Measurements from ENCODE around the gene TRIM54.
"Not testable (repeated sequence)": the region's sequence is repeated elsewhere in the genome, so short reads cannot be mapped to it uniquely, and the experiment has no call there.

Gene TRIM54

DNA sequence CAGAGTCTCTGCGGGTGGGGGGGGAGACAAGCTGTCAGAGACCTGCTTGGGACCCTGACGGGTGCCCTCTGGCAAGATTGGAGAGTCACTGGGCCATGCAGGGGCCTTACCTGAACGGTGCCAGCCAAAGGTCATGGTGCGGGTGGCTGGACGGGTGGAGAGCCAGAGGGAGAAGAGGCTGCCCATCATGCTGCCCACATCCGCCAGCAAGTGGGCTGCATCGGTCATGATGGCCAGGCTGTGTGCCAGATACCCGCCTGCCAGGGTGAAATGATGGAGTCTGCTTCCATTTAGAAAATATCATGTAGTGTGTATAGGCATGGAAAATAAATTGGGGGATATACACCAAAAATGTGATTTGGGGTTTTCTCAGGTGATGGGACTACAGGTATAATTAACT is 24.2 kb upstream of the TRIM54 start:
- DNase-seq (ENCODE audit: low spot score) = no peak

DNA sequence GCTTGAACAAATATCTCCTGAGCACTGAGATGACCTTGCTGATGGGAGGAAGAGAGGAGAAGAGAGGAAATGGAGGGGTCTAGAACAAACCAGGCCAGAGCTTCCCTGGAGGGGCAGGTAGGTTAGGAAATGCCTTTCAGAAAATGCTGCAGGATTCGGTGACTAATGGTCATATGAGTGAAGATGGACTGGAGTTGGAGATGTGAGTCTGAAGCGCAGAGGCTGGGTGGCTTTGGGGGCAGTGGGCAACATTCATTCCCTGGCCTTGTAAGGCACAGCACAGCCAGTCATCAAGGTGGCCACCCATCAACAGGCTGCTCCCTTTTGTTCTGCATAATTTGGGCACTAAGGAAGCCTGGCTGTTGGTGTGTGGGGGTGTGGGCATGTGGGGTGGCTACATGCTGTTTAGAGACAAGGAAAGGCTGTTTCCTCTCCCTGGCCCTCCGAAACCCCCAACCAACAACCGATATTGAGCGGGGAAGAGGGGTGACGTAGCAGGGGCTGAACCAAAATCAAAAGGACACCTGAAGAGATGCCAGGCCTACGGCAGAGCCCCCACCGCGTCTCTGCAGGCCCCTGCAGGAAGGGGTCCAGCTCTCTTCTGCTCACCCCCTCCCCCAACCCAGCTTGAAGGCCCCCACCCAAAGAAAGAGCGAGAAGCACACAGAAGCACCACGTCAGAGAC is 20.8 kb upstream of the TRIM54 start:
- DNase-seq (ENCODE audit: low spot score) = no peak

DNA sequence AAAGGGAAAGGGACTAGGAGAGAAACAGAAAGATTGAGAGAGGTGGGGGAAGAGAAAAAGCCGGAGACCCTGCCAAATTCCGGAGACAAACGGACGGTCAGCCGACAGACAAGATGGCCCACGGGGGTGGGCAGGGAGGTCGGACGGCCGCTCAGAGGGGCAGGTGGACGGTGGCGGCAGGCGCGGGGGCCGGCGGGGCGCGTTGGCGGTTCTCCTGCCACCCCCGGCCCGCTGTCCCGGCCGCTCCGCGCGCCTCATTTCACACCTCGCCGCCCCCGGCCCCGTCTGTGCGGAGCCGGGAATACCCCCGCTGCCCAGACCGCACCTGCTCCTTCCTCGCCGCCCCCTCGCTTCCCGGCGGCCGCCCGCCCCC is 20.3 kb upstream of the TRIM54 start:
- DNase-seq (ENCODE audit: low spot score) = no peak

DNA sequence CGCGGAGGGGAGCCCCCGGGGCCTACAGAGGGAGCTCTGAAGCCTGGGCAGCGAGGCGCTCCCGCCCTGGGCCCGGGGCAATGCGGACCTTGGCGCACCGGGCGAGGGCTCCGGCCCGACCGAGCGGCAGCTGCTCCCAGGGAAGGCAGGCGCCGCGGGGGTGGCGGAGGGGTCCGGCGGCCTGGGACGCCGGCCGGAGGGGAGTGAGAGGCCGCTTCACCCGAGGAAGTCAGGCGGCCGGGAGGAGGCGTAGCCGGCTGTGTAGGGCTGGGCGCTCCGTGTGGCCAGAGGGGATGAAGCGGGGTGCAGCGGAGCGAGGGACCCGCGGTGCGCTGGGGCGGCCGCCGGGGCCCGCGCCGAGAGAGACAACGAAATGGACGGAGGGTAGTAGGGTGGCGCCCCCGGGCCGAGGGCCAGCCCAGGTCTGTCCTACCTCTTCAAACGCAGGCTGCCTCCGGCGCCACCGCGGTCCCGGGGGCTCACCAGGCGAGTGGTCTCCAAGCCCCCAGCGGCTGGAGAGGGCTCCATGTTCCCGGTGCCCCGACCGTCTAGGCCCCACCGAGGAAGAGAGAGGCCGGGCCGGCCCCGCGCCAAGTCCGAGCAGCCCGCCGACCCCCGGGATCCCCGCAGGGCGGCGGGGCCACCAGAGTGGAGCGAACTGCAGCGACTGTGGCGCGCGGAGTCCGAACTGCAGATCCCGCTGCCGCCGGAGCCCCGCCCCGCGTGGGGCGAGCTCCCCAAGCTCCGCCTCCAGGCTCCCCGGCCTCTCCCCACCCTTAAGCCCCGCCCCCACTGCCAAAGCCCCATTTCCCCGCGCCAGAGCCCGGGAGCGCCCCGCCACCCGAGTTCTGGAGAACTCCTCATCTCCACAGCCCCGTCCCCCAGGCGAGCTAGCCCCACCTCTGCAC is 19.6 kb upstream of the TRIM54 start, which contains the start of gene SLC30A3:
TSS of gene SLC30A3 (minus strand) at position 669 of the 908 bp plus-strand sequence. CDS start at position 528, 141 bp downstream.
- DNase-seq (ENCODE audit: low spot score) = no peak

DNA sequence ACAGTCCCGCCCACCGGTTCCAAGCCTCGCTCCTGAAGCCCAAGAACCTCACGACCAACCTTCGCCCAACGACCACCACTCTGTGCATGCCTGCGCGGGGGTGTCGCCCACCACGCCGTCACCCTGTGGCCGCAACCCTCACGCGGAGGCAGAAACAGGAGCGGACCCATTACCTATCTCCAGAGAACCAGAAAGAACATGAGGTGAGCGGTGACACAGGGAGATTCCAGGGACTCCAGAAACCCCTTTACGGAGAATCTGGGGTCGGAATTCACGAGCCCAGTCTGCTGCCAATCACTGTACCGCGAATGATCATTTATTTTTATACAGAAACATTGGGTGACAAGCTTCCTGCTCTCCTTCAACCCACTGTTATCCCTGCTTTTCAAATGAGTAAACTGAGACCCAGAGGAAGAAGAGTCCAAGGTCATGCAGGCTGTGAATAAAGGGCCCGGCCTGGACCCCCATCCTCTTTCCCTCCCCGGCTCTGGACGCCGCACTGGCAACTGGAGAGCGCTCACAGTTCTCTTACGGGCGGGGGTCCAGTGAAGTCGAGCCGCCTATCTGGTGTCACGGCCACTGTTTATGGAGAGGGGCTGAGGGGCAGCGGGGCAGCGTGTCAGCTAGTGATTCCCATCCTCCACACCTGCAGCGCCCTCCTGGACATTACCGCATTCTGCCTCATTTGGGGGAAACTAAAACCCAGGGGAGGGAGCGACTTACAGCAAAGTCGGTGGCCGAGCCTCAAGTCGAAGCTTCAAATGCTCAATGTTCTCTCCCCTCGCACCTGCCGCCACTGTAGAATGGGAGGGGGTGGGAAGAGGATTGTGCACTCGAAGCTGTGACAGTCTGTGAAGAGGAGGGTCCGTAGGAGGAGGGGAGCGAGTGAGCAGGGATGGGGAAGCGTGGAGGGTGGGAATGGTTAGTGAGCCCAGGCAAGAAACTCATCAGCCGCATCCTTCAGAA is 18.7 kb upstream of the TRIM54 start:
- DNase-seq (ENCODE audit: low spot score) = no peak

DNA sequence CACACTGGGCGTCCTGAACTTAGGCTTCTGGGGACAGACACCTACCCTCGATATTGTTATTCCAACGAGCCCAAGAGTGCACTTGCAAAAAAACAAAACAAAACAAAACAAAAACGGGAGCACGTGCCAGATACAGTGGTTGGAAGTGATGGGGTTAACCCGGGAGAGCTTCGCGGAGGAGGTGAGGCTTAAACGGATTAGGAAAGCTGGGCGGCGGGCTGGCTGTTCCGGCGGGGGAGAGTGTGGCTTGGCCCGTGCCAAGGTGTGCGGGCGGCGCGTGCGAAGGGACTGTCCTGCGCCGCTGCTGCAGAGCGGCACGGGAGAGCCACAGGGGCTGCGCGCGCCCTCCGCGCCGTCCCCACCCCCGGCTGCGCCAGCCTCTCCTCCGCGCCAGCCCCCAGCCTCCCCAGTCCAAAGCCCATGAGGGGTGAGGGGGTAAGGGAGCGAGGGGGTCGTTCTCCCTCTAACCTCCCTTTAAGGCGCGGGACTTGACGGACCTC is 17.9 kb upstream of the TRIM54 start:
- no peak for DNase-seq (ENCODE audit: low spot score)

DNA sequence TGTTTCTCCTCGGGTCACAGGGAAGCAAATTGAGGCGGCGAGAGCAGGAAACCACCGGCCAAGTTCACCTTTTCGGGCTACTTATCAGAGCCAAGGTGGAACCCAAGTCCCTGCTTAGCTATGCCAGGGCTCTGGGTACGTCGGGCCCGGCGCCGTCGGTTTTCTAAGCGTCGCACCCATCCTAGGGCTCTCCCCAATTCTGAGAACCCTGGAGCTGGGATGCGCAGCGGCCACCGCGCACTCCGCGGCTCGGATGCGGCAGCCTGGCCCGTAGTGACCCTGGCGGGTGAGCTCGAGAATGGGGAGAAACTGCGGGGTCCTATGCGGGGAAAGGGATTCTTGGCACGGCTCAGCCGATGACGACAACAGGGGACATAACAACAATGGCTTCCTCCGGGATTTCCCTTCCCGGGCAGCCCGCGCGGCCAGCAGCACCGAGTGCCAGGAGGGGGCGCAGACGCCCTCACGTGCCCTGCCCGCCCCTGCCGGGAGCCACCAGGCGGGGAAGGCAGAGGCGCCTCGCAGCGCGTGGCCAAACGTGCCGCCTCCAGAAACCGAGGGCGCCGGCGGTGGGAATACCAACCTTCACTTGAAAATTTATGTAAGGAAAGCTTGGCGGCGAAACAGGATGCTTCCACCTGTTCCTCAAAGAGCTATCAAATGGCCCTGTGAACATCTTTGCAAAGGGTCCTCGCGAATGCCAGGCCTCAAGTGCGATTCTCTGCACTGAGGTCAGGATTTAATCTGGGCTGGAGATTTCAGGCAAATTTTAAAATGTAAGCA is 17.3 kb upstream of the TRIM54 start:
- peak; percentile 26 for DNase-seq (ENCODE audit: low spot score)

DNA sequence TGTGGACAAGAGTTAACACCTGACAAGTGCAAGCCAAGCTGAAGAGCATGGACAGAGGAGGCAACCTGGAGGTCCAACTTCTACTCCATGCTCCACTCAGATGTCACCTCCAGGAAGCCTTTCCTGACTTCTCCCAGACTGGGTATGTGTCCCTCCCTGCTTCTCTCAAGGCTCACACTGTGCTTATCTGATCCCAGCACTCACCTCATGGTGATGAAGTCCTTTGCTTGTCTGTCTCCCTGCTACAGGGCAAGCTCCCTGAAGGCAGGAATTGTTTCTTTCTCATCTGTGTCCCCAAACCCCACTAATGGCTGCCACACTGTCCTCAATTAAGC is 16.7 kb upstream of the TRIM54 start:
- no peak for DNase-seq (ENCODE audit: low spot score)

DNA sequence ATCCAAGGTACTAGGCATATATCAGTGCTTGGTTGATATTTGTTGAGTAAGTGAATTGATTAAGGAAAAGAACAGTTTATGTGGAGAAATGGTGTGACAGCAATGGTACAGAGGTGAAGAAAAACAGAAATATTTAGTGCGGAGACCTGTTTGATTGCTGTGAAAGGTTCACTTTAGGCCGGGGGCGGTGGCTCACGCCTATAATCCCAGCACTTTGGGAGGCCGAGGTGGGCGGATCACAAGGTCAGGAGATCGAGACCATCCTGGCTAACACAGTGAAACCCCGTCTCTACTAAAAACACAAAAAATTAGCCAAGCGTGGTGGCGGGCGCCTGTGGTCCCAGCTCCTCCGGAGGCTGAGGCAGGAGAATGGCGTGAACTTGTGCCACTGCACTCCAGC is 13.9 kb upstream of the TRIM54 start:
- DNase-seq (ENCODE audit: low spot score) = not testable (repeated sequence)

DNA sequence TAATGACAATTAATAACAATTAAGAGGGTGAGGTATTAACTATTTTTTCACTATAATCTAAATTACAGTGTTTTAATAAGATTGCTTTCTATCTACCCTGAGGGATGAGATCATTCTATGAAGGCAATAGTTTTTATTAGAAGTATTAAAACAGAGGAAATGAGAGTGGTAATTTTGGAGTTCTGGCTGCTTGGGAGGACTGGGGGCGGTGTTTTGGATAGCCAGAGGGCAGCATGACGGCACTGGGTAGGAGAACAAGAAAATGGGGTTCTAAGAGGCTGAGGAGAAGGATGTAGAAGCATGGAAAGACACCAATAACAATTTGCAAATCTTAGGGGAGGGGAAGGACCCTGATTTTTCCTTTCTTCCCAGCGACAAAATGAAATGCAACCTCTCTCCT is 12.1 kb upstream of the TRIM54 start:
- no peak for DNase-seq (ENCODE audit: low spot score)

DNA sequence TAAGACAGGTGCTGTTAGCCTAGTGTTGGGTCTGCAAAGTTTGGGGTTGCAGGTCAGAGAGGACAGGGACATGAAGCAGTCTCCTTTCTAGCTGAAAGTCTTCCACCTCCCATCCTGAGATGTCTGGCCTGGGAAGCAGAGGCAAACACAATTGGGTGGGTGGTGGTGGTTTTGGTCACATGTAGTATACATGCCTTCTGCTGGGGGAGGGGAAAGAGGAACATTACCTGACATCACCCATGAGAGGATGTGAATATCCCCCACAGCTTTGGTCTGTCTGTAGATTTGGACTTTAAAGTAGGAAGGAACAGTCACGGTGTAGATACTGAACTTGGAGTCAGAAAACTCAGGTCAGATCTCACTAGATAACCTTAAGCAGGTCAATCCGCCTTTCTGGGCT is 11.6 kb upstream of the TRIM54 start:
- DNase-seq (ENCODE audit: low spot score) = no peak

DNA sequence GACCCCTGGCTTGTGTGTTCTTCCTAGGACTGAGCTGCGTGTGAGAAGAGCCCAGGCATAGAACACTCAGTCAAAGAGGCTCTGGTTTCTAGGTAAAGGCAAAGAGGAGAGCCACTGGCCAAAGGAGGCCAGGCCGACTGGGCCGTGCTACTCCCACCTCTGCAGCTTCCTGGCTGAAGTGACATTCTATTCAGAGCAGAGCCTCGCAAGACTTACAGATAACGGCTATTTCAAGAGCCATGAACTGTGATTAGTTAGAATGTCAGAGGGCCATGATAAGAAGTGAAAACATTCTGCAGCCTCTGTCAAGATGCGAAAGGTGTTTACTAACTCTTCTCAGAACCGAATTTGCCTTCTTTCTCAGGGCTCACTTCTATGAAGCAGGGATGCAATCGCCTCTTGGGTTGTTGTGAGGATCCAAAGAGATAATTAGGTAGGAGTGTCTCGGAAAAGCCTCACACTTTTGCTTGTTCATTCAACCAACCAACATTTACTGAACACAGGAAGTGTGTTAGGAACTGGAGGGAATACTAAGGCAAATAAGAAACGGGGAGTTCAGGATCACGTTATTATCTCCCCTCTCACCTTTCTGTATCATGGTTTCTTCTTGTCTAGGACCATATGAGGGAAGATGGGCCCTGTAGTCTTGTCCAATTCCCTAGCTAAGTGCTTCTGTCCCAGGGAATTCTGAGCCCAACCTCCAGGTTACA is 10.4 kb upstream of the TRIM54 start:
- no peak for DNase-seq (ENCODE audit: low spot score)

DNA sequence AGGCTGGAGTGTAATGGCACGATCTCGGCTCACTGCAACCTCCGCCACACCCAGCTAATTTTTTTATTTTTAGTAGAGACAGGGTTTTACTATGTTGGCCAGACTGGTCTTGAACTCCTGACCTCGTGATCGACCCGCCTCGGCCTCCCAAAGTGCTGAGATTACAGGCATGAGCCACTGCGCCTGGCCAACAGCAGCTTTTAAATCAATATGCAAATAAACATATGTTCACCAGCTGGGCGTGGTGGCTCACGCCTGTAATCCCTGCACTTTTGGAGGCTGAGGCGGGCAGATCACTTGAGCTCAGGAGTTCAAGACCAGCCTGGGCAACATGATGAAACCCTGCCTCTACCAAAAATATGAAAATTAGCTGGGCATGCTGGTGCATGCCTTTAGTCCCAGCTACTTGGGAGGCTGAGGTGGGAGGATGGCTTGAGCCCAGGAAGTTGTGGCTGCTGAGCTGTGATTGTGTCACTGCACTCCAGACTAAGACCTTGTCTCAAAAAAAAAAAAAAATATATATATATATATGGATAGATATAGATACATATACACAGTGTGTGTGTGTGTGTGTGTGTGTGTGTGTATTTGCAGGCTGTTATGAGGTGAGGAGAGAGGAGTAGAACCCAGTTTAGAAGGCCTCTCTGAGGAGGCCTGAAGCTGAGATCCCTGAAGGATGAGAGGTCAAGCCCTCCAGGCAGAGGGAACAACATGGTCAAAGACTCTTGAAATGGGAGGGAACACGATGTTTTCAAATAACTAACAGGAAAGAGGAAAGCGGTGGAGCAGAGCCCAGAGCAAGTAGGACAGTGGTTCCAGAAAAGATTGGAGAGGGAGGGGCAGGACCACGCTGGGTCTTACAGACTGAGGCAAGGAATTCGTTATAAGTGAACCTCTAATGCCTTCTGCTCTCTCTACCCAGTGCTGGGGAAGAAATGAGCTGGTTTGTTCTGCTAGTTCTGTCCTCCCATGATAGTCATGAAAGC is 9.4 kb upstream of the TRIM54 start:
- not testable (repeated sequence) for DNase-seq (ENCODE audit: low spot score)

DNA sequence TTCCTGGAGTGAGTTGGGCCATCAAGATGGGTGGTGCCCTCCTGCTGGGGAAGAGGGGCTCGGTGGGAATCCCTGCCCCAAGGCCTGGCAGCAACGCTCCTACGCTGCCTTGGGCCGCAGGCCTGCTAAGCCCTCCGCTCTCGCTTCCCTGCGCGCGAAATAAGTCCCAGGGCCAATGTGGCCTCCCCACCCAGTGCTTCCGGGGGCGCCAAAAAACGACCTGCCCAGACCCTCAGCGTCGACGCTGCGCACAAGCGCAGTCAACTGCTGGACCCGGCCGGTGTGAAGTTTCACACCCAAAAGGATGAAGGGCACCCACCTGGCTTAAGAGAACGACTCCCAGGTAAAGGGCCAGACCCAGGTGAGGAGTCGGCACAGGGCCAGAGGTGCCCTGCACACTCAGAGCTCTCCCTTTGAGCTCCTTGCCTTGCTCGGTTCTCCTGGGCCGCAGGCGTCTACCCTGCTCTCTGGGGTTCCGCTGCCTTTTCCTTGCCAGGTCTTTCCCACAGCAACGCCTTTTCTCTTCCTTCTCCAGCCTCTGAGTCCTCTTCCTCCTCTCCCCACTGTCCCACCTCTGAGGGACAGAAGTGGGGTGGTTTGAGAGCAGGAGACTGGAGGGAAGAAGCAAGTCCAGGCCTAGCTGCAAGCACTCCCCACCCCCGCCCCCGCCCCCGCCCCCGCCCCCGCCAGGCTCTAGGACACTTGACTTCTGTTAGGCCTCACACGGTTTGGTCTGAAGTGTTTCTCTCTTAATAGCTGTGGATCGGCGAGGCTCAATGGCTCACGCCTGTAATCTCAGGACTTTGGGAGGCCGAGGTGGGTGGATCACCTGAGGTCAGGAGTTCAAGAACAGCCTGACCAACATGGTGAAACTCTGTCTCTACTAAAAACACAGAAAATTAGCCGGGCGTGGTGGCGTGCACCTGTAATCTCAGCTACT is 6.7 kb upstream of the TRIM54 start, which contains the start of gene DNAJC5G:
TSS of gene DNAJC5G (plus strand) at position 223 of the 940 bp plus-strand sequence. CDS start 1,296 bp downstream, outside the sequence.
- no peak for DNase-seq (ENCODE audit: low spot score)

DNA sequence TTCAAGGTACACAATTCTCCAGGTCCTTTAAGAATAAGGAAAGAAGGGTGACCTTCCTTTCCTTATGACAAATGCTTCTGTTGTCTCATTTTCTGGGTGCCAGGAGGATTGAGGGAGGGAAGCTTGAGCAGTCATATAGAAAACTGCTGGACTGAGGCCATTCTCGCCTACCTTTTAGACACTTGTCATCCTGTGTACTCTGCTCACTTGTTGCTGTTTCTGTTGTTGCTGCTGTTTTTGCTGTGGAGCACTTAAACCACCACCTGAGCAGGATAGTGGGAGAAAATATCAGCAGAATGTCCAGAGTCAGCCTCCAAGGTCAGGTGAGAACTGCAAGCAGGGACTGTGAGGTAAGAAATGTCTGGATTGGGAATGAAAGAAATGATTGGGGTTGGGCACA is 4.2 kb upstream of the TRIM54 start:
- no peak for DNase-seq (ENCODE audit: low spot score)

DNA sequence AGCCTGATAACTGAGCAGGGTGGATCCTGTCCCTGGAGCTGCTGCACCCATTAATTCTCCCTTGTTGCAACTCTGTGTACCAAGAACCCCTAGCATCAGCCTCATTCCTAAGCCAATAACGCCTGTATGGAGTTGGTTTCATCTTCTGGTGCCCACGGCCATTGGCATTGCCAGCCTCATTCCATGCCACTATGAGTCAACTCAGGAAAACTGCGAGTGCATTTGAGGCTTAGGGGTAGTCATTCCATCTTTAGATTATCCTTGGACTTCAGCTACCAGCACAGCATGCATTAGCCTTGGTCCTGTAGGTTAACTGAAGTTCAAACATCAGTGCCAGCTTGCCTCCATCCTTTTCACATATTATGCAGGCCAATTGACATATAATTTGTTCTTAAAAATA is 1.4 kb upstream of the TRIM54 start:
- no peak for DNase-seq (ENCODE audit: low spot score)

DNA sequence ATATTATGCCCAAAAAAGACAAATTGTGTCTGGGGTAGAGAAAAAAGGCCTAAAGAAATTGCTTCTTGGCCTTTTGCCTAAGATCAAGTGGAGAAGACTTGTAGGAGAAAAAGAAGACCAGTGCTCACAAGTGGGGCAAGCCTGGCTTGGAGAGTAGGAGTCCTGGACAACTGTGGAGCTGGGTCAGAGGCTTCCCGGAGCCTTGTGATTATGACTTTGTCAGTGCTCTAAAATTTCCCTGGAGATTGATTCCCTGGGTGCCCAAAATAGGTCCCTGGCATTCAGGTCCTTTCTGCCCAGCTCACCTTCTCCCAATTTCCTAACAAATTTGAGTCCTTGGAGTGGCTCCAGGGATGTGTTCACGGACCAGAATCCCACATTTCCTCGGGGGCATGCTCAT is 787 bp upstream of the TRIM54 start:
- no peak for DNase-seq (ENCODE audit: low spot score)

DNA sequence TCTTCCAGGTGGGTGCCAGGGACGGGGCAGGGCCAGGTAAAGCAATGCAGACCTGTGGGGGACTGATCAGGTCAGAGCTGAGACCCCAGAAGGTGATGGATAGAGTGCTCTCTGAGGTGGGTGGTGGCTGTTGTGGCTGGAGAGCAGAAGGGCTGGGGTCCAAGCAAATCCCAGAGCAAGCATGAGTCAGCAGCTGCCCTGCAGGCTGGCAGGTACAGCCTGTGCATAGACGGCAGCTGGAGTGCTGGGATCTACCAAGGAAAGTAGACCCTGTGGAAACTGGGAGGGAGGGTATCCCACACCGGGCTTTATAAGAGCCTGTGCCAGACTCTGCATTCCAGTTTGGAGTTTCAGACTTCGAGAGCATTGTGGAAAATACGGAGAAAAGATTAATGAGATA is 663 bp downstream of the TRIM54 start:
- DNase-seq (ENCODE audit: low spot score) = no peak
